Omental fat pad (tissue), 4 donors: Measurements from ENCODE around the gene CAPN8. TPM values are rescaled to one million over a fixed set of nuclear protein-coding genes. Genes with fewer than 3 reads are reported as not detected.

Experiments
- ATAC-seq: fragments of 150-250 bp; one replicate; pipeline ENCODE4 v1.9.1; 2016; ENCODE audit warnings: mild to moderate bottlenecking, moderate library complexity; ENCODE audit not compliant: low FRiP score
- DNase-seq: peaks from one replicate; pipeline ENCODE4 v3.0.0-alpha.2; 2019; ENCODE audit warnings: low spot score
- CTCF ChIP-seq, 3 donors: fragments of 450-650 bp; IDR thresholded peaks; one replicate each; pipeline ENCODE4 v1.5.1; 2016 to 2017; ENCODE audit warnings: antibody characterized with exemption in 3 of 3, mild to moderate bottlenecking in 3 of 3, moderate library complexity in 2 of 3
- total RNA-seq, 4 donors: library from RNA; depleted of rRNA; stranded (reverse); fragments of >200 nt; gene quantifications; one replicate each; pipeline ENCODE4 v1.1.0, GENCODE V29; 2016

Gene CAPN8
- total RNA-seq, 4 donors from 2014 or later = not detected

GRCh38 chr1:223543560-223543959, 121.9 kb downstream of the CAPN8 start:
- no peak for ATAC-seq
- TF ChIP-seq CTCF (IDR thresholded peaks at IDR 0.05) = no peak
- DNase-seq = no peak

GRCh38 chr1:223542831-223543230, 122.7 kb downstream of the CAPN8 start:
- TF ChIP-seq CTCF (IDR thresholded peaks at IDR 0.05) = no peak

GRCh38 chr1:223540485-223541106, 124.9 kb downstream of the CAPN8 start:
- no peak for TF ChIP-seq CTCF (IDR thresholded peaks at IDR 0.05)
- ATAC-seq = no peak
- no peak for DNase-seq

More at GRCh38 chr1:223542831-223543230, 122.7 kb downstream of the CAPN8 start:
- ATAC-seq (no peak), DNase-seq (no peak)

- DNase-seq (no peak), ATAC-seq (no peak)
- no peak for TF ChIP-seq CTCF (IDR thresholded peaks at IDR 0.05)
Measured at GRCh38 chr1:223539750-223540149, 125.8 kb downstream of the CAPN8 start.

GRCh38 chr1:223538981-223539380, 126.5 kb downstream of the CAPN8 start:
- no peak for ATAC-seq
- no peak for DNase-seq
- no peak for TF ChIP-seq CTCF (IDR thresholded peaks at IDR 0.05)

- TF ChIP-seq CTCF (IDR thresholded peaks at IDR 0.05) = no peak
- DNase-seq (no peak), ATAC-seq (no peak)
Measured at GRCh38 chr1:223535319-223535718, 130.2 kb downstream of the CAPN8 start.

GRCh38 chr1:223534677-223535076, 130.8 kb downstream of the CAPN8 start:
- ATAC-seq (no peak), DNase-seq (no peak)
- no peak for TF ChIP-seq CTCF (IDR thresholded peaks at IDR 0.05)
